GM19468 (cell line): Measurements from ENCODE around the gene TPM4.

Experiments used
- ATAC-seq: cut with Tn5 transposase; IDR thresholded peaks from one replicate; pipeline ENCODE4 v1.9.1; 2021; ENCODE audit warnings: mild to moderate bottlenecking, moderate library complexity, moderate number of reproducible peaks; ENCODE audit not compliant: unreplicated experiment; ENCODE audit errors: extremely low read depth

The TPM4 gene

GRCh38 chr19:16041299-16041990 is 34.9 kb upstream of the TPM4 start:
- ATAC-seq = no peak

DNA sequence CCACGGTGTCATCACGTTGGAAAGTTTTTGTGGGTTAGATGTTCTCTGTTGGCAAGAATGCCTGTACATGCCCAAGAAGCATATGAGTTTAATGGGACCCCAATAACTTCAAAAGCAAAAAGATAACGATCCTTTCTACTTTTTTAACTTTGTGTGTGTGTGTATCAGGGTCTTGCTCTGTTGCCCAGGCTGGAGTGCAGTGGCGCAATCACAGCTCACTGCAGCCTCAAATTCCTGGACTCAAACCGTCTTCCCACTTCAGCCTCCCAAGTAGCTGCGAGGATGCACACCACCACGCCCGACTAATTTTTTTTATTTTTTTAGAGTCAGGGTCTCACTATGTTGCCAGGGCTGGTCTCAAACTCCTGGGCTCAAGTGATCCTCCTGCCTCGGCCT is 34.3 kb upstream of the TPM4 start:
- ATAC-seq = no peak

DNA sequence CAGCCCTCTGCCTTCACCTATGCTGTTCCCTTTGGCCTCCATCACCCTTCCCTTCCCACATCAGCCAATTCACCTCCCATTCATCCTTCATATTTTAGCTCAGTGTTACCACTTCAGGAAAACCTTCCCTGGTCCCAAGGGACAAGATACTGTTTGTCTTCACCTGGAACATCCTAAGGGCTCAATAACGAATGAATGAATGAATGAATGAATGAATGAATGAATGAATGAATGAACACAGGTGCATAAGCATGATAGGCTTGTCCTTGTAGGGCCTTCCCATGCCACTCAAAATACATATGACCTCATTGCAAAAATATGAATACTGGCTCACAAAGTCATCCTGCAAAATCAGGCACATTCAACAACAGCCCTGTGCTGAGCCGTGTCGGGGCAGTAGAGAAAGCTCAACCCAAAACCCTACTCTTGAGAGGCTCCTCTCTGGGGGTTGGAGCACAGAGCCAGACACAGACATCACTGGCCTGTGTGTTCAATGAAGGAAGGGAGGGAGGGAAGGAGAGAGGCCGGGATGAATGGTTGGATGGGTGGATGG is 33.7 kb upstream of the TPM4 start:
- ATAC-seq = no peak

DNA sequence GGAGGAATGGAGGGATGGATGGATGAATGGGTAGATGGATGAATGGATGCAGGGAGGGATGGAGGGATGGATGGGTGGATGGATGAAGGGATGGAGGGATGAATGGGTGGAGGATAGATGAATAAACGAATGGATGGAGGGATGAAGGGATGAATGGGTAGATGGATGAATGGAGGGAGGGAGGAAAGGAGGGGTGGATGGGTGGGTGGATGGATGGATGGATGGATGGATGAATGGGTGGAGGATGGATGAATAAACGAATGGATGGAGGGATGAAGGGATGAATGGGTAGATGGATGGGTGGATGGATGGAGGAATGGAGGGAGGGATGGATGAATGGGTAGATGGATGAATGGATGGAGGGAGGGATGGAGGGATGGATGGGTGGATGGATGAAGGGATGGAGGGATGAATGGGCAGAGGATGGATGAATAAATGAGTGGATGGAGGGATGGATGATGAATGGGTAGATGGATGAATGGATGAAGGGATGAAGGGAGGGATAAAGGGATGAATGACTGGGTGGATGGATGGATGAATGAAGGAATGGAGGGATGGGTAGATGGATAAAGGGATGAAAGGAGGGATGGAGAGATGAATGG is 33.0 kb upstream of the TPM4 start:
- ATAC-seq = no peak

DNA sequence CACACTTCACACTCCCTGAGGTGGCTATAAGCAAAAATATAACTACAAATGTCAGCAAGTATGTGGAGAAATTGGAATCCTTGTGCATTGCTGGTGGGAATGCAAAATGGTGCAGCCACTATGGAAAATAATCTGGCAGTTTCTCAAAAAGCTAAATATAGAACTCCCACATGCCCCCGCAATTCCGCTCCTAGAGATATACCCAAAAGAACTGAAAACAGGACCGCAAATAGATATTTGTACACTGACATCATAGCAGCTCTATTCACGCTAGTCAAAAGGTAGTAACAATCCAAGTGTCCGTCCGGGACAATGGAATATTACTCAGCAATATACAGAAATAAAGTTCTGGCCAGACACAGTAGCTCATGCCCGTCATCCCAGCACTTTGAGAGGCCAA is 31.5 kb upstream of the TPM4 start:
- ATAC-seq = no peak

GRCh38 chr19:16045171-16045570 is 31.1 kb upstream of the TPM4 start:
- no peak for ATAC-seq

GRCh38 chr19:16045893-16046292 is 30.4 kb upstream of the TPM4 start:
- ATAC-seq = no peak

GRCh38 chr19:16048583-16048982 is 27.7 kb upstream of the TPM4 start:
- no peak for ATAC-seq

DNA sequence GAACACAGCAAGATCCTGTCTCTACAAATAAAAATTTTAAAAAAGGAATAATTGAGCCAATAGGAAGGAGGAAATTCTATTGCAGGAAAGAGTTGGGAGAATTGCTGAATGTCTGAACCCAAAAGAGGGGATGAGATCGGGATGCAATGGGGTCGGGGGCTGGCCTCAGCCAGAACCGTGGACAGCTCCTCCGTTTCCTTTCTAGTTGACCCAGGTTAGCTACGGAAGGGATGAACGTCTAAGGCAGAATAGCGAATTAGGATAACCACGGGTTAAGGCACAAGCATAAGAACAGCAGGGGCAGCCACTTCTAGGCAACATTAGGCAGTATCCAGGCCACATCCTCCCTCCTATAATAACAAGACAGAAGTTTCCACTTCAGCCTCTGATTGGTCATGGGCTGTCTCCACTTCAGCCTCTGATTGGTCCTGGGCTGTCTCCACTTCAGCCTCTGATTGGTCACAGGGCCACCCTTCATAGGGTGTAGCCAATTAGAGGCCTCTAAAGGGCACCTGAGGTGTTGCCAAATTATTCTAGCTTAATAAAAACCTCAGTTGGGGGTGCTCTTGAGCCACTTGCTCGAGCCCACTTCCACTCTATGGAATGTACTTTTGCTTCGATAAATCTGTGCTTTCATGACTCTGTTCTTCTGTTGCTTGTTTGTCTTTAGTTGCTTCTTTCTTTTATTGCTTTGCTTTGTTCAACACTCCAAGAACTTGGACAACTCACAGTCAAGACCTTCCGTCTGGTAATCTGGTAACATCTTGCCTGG is 24.9 kb upstream of the TPM4 start:
- no peak for ATAC-seq

GRCh38 chr19:16052353-16052752 is 23.9 kb upstream of the TPM4 start:
- no peak for ATAC-seq

DNA sequence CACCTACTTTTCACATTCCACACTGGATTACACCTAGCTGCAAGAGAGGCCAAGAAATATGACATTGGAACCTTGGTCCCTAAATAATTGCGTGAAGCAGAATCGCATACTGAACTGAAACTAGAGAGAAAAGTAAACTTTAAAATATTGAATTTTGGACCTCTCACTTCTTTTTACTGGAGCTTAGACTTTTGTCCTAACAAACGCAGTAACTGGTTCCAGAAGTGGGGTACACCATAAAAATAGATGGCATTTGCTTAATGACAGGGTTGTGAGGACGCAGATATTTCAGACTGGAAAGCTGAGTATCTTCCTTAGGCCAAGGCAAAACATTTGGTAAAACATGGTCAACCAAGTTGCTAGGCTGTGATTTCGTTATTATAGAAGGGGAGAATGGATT is 19.2 kb upstream of the TPM4 start:
- ATAC-seq = no peak

GRCh38 chr19:16060294-16060693 is 16.0 kb upstream of the TPM4 start:
- ATAC-seq = no peak

DNA sequence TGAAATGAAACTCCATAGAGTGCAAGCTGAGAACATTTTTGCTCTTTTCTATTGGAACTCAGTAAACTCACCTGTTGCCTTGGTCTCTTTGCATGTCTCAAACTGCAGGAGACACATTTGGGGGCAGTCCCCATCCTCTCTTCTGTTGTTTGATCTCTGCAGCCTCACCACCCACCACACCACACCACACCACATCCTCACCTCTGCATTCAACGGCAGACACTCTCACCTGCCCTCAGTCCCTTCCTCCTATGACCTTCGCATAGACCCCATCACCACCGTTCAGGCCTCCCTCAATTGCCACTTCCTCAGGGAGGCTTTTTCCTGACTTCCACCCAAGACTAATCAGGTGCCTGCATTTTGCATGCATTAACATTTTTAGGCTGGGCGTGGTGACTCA is 14.4 kb upstream of the TPM4 start:
- no peak for ATAC-seq

DNA sequence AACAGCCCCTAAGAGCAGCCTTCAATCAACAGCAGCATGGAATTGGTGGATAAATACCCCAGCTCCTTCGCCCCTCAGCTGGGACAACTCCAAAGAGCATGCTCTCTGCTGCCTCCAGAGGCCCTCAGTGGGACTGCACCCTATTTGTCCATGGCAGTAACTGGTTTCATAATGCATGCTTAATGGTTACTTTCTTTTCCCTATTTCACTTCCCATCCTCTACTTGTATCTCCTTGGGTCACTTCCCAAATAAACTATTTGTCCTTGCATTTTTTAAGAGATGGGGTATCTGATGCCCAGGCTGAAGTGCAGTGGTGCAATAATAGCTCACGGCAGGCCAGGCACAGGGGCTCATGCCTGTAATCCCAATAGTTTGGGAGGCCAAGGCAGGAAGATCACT is 13.5 kb upstream of the TPM4 start:
- ATAC-seq = no peak

GRCh38 chr19:16064209-16064889 is 11.9 kb upstream of the TPM4 start:
- no peak for ATAC-seq

- ATAC-seq = no peak
These were observed 9.6 kb upstream of the TPM4 start for GRCh38 chr19:16066611-16067104.

DNA sequence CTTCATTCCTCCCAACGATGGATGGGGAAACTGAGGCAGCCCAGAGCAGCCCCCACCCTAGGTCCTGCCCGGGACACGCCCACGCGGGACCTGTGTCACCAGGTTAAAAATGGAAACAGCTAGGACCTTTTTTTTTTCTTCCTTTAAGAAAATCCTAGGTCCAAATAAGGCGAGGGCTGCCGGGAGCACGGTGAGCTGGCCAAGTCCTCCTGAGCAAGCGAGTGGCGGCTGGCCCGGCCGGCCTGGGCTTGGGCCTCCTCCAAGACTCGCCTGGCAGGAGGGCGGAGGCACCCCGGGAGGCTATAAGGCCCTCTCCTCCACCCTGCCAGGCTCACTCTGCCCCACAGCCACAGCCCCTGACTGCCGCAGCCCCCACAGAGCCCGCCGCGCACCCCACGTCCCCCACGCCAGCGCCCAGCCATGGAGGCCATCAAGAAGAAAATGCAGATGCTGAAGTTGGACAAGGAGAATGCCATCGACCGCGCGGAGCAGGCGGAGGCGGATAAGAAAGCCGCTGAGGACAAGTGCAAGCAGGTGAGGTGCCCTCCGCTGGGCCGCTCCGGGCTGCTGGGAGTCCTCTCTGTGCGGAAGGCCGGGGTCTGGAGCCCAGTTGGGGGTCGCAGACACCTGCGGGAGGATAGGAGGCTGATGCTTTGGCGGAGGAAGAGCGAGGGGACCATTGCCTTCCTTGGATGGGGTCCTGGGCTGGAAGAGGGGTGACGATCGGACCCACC is 8.9 kb upstream of the TPM4 start:
- ATAC-seq = no peak

DNA sequence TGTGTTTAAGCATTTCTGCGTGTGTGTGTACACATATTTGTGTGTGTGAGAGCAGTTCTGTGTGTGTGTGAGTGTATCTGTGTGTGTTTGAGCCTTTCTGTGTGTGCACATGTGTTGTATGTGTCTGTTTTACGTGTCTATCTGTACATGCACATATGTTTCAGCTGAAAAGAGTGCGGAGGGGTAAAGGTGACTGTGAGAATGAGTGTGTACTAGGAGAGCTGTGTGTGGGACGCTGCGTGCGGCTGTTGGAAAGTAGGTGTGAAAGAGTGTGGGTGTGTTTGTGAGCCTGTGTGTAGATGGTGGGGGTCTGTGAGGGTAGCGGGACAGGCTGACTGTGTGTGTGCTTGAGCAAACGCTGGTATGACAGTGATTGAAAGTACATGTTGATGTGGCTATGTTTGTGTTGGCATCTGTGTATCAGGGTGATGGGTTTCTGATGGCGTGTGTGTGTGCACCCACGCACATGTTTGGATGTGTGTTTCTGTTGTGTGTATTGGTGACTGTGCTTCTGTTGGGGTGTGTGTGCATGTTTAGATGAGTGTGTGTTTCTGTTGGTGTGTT is 7.5 kb upstream of the TPM4 start:
- ATAC-seq = no peak

GRCh38 chr19:16069813-16070365 is 6.4 kb upstream of the TPM4 start:
- no peak for ATAC-seq
